ENCODE results near the gene REV1. TPM values are rescaled to one million over a fixed set of nuclear protein-coding genes. Genes with fewer than 3 reads are reported as not detected.

Gene REV1
- polyA plus RNA-seq, 4 donors: 49.6 to 60.4 (median 54.8) TPM

DNA sequence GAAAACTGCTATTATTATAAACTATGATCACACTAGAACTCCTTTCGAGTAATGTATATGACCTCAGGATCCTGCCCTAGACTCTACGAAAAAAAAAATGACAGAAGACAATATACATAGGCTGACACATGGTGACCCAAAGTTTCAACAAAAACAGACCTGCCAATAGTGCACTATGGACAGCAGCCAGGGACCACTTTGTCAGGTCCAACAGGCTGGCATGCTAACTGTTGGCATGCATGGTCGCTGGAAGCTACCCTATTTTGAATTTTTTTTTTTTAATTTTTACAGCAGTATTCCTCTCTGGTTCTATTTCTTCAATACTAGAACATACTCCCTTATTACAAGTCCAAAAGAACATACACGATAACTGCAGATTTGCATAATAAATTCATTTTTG lies 38.1 kb downstream of the REV1 start:
- DNase-seq (ENCODE audit: low read depth in 4 of 4, low spot score in 3 of 4): no peak

DNA sequence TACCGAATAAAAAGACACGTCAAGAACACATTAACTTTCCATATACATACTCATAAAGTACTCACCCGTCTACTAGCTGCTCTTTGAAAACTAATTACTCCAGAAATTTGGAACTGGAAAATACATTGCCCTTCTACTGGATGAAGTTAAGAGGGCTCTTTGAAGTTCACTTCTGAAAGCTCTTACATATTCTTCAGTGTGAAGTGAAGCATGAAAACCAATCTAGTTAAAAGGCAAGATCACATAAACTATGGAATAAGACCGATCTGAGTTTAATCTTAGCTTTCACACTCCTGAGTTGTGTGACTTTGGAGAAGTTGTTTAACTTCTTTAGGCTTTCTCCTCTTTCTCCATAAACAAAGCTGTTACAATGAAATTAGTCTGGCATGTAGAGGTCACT lies 38.5 kb downstream of the REV1 start:
- DNase-seq (ENCODE audit: low read depth in 4 of 4, low spot score in 3 of 4): no peak

DNA sequence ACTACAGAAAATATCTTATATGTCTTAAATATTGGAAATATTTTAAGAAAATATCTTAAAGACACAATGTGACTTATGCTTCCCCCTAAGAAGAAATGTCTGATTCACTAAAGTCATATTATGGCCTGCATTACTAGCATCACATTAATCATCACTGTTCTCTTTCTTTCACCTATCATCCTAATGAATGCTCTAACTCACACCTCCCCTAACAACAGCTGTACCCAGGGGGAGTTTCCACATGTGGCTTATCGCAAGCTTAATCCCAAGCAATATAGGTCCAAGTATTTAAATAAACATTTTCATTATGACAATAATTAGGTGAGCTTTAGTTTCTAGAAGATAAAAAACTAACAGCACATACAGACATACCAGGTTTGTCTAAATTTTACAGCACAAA lies 39.6 kb downstream of the REV1 start:
- no peak for DNase-seq (ENCODE audit: low read depth in 4 of 4, low spot score in 3 of 4)

DNA sequence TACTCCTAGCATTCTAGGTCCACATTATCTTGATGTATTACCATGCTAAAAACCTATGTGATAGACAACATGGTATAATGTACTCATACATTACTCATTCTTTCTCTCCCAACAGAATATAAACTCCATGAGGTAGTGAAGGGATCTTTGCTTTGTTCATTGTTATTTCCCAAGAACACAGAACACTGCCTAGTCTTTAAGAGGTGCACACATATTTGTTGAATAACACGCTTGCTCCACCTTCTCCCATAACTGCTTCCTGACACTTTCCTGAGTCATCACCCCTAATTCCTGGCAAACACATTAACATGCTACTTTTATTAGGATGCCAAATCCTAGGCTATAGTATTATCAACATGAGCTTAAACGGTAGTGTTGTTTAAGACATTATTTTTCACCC lies 41.3 kb downstream of the REV1 start:
- DNase-seq (ENCODE audit: low read depth in 4 of 4, low spot score in 3 of 4): no peak

DNA sequence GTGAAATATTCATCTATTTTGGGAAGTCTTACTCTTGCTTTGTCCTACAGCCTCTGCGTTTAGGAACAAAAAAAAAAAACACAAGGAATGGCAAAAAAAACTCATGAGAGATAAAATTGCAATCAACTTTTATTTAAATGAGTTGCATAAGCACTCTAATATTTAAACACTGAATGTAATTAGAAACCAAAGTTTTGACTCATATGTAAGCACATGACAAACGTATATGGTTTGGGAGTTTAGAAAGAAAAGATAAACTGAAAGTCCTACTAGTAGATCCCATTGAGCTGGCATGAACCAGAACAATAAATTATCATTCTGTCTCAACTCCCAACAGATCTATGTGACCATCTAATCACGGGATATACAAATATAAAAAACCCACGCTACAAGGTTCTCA lies 44.8 kb downstream of the REV1 start:
- DNase-seq (ENCODE audit: low read depth in 4 of 4, low spot score in 3 of 4): no peak

DNA sequence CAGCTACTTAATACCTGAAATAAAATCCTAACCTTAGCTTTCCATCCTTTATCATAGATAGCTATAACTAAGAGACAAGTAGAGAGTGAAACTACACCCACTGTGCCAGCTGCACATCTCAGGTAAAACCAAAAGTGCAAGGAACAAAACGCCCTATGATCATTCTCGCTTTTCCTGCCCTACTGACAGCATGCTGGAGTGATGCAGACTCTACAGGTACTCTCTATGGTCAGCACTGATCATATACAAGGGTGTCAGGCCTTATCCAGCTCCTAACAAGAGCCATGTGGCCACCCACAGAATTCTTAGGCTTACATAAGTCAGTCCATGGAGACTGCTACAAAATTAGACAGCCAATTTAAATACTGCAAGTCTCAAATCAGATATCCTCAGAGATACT lies 45.6 kb downstream of the REV1 start:
- DNase-seq (ENCODE audit: low read depth in 4 of 4, low spot score in 3 of 4): no peak

DNA sequence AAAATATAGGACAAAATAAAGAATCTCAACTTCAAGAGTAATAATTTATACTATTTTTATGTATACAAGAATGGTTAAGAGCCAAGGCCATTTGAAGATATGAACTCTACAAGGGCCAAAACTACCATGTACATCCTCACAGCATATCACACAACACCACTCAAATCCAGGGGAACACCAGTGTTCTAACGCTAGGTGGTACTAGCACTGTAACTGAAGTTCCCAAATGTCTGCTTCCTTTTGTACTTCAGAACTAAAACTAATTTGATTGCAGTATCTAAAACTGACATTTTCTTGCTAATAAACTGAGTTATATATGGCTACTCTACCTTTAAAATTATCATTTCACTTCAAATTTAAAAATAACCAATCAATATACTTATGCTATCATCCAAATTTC lies 47.0 kb downstream of the REV1 start:
- DNase-seq (ENCODE audit: low read depth in 4 of 4, low spot score in 3 of 4): no peak

DNA sequence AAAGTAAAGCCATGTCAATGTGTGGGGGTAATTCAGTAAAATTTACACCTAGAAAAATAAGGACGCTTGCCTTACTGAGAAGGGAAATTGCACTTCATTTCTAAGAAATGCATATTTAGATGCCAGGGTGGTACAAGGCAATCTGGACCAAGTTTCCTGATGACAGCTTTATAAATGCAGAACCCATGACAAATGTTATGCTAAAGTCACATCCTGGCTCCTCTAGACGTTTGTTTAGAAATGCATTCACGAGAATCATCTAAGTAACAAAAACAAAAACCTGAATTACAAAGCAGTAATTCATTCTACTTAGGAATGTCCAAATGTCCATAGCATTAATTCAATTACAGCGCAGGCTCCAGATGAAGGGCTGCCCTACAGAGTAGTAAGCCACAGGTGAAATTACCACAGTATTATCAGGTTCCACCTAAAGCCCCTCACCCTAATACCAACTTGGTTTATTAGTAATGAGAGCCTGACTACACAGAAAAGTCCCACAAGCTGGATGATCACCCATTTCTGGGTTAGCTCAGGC lies 49.8 kb downstream of the REV1 start:
- no peak for DNase-seq (ENCODE audit: low read depth in 4 of 4, low spot score in 3 of 4)

DNA sequence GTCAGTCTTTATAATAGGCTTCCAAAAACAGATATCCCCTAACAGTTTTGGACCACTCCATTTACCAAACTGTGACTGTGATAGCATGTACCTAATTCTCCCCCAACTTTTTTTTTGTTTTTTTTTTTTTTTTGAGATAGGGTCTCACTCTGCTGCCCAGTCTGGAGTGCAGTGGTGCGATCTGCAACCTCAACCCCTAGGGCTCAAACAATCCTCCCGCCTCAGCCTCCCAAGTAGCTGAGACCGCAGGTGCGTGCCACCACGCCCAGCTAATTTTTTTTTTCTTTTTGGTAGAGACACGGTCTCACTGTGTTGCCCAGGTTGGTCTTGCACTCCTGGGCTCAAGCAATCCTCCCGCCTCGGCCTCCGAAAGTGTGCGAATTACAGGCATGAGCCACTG lies 52.9 kb downstream of the REV1 start:
- no peak for DNase-seq (ENCODE audit: low read depth in 4 of 4, low spot score in 3 of 4)

DNA sequence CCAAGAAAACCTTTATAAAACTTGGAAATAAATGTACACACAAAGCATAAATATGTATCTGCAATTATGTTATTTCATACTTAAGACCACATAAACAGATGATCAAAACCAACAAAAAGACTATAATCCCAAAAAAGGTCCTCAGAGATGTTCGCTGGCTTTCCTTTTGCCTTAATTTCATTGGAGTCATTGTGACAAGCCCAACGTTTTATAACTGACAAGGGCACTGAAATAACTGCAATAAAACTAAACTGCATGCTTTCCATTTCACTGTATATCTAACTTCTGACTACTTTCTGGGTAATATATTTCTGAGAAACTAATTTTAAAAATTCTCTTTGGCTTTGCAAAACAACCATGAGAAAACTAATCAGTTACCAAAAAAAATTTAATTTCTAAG lies 56.5 kb downstream of the REV1 start:
- no peak for DNase-seq (ENCODE audit: low read depth in 4 of 4, low spot score in 3 of 4)

DNA sequence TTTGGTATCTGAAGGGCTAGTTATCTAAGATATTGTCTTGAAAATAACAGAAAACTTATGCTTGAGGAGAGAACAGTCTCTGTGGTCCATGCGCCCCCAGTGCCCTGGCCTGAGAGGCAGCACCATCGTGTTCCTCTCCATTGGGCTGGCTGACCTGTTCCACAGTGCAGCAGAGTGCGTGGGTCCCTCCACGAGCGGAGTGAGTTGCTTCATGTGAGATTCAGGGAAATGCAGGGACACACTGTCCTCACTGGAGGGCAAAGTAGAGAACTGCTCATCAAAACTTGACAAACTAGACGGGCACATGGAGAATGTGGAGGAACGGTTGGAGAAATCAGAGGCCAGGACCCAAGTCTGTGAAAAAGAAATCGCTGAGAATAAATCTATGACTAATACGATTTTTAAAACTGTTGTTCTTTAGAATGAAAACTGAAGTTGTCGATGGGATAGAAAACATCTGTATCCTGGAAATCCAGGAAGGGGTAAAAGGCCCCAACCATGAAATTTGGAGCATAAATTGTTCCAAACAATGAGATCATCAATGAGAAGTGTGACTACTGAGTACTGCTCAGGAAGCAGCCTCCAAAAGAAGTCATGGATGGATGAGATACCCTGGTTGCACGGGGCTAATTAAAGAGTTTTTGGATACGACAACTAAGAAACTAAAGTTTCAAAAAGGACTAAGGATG lies 58.1 kb downstream of the REV1 start:
- DNase-seq (ENCODE audit: low read depth in 4 of 4, low spot score in 3 of 4): no peak

DNA sequence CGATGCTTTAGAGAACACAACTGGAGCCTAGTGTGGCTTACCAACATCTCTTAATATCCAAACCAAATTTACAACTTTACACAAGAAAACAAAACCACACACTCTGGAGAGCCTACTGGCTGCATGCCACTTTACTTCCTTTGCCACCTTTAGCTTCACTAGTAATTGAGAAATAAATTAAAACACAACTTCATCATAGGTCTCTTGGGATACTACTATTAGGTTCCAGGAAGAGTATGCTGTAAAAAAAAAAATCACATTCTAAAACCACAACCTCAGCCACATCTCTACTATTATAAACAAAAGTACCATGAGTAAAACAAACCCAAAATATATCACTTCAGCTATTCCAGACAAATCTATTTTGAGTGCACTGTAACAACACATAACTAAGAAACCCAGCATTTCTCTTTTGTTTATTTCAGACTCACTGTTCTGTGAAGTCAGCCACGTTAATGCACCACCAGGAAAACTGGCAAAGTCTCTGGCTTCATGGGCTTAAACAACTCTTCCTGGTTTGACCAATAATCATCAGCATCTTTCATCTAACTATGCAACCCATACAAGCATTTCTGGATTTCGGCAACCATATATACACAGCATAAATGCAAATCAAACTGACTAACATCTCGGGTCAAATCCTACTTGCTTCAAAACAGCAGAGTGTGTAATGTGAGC lies 59.1 kb downstream of the REV1 start:
- DNase-seq (ENCODE audit: low read depth in 4 of 4, low spot score in 3 of 4): no peak

DNA sequence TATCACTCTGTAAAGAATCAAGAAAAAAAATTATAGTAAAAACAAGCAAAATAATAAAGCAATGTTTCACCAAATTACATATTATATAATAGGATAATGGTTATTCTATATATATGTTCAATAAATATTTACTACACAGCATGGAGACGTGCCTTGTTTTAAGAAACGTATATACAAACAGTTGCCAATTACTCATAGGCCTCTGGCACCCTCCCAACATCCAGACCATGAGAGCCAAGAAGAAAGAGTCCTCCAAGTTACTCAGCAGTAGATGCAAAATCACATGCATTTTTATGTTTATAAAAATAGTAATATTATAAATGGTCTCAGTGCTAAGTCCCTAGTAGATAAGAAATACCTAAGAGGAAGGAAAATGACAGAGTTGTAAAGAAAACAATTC lies 64.8 kb downstream of the REV1 start:
- no peak for DNase-seq (ENCODE audit: low read depth in 4 of 4, low spot score in 3 of 4)

DNA sequence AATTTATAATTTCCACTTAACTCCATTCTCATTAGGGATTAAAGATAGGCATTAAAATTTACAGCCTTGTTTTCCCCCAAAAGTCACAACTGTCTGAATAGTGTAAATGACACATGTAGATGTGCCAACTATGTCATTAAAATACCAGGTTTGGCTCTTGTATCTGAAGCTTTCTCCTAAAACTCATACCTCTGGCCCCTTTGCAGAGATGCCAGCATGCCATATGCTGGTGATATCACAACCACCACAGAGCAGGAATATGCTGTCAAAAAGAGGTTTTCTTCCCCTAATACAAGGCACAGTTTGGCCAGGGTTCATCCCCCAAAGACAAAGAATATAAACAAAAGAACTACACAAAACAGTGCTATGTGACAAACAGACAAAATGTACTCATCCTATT lies 65.4 kb downstream of the REV1 start:
- no peak for DNase-seq (ENCODE audit: low read depth in 4 of 4, low spot score in 3 of 4)

DNA sequence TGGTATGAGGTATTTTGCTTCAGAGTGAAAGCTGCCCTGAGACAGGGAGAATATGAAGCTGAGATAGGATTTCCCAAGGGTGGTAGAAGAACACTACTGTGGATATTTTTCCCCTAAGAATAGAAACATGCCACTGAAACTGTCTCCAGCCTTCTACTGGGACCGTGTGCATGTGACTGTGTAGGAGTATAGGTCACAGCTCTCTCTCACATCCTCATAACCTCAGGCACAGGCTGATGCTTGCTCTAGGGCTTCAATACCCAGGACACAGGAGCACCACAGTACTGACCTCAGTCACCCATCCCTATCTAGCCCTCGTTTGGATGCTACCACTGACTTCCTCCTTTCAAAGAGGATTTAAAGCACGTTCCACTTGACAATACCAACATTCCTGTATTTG lies 67.2 kb downstream of the REV1 start:
- no peak for DNase-seq (ENCODE audit: low read depth in 4 of 4, low spot score in 3 of 4)

DNA sequence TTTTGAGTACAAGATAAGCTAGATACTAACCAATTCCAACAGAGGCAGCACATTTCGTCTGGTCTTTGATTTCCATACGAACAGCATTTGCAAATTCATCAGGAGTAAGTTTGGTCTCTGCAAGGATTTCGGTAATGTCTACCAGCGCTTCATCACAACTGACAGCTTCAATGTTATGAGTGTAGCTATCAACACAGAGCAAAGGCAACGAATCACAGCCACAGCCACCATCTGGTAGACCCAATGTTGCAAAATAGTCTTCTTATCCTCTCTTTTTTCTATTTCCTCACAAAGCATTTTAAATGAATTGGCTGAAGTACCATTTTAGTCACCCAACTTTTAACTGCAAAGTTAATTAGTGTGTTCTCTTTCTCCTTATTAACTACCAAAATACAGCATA lies 68.3 kb downstream of the REV1 start:
- DNase-seq (ENCODE audit: low read depth in 4 of 4, low spot score in 3 of 4): no peak

DNA sequence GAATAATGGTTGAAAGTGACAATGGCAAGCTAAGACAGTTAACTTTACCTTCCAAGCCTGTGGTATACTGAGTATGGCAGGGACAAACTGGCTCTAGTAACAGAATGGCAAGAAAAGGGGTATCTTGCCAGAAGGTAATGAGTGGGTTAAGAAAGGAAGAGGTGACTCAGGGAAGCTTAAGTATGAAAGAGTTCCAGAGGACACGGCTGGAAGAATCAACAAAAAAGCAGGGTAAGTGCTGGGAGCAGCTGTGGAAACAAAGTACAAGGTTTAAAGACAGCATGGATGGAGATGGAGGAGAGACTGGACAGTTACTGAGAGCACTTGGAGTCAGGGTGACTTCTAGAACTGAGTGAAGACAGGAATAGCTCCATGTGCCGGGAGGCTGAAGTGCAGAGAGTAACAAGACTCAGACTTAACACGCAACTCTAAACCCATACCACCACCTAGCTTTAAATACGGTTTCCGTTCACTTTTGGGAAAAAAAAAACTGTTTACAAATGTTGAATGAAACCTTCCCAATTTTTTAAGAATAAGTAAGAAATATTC lies 69.0 kb downstream of the REV1 start:
- DNase-seq (ENCODE audit: low read depth in 4 of 4, low spot score in 3 of 4): no peak

DNA sequence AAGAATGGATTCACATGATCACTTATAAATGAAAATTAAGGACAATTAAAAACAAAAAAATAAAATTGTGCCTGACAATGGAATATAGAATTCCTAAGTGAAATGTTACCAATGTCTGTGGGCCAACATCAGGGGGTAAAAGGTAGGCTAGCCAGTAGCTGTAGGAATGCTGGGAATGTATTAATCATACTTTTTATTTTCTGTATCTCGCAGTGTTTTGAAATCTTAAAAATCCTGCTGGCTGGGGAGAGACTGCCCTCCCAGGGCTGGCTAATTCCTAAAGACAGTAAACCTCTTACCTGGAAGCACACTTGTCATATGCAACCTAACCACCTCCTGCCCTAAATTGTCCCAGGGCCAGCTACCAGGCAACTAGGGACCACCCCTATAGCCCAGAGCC lies 69.8 kb downstream of the REV1 start:
- DNase-seq (ENCODE audit: low read depth in 4 of 4, low spot score in 3 of 4): no peak

DNA sequence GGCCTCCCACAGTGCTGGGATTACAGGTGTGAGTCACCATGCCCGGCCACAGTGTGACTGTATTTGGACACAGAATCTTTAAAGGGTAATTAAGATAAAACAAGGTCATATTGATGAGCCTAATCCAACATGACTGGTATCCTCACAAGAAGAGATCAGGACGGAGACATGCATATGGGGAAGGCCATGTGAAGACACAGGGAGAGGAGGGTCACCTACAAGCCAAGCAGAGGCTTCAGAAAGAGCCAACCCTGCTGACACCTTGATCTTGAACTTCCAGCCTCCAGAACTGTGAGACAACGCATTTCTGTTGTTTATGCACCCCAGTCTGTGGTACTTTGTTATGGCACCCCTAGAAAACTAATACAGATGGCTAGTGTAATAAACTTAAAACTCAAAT lies 72.4 kb downstream of the REV1 start:
- DNase-seq (ENCODE audit: low read depth in 4 of 4, low spot score in 3 of 4): no peak

DNA sequence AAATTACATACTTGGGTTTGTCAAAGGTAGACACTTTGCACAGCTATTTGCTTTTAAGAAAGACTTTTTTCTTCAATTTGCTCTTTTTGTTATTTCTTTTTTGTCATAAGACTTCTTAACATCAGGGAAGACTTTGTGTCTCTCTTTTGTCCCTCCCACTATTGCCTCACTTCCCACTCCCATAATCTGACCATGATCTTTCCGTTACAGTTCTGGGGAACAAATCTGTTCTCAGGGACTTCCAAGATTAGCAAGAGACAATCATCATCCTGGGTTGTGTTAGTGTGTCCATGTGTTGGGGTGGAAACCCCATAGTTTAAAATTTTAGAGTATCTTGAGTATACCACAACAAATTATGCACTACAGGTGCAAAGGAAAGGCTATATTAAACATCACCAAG lies 75.3 kb downstream of the REV1 start:
- no peak for DNase-seq (ENCODE audit: low read depth in 4 of 4, low spot score in 3 of 4)

DNA sequence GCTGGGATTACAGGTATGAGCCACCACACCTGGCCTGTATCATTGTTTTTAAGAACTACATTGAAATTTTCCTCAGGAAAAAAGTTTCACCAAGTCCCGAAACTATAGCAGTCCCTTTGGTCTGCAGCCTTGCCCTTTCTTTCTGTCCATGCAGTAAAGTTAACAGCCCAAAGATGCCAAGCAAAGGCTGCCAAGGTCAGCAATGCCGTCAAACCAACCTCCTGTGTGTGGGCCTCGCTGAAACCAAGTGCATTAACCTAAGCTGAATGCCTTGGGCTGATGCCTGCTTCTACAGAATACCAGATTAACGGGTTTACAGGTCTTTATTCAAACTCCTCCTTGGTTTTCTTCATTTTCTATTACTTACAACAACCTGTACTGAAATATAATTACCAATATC lies 79.5 kb downstream of the REV1 start:
- DNase-seq (ENCODE audit: low read depth in 4 of 4, low spot score in 3 of 4): no peak

DNA sequence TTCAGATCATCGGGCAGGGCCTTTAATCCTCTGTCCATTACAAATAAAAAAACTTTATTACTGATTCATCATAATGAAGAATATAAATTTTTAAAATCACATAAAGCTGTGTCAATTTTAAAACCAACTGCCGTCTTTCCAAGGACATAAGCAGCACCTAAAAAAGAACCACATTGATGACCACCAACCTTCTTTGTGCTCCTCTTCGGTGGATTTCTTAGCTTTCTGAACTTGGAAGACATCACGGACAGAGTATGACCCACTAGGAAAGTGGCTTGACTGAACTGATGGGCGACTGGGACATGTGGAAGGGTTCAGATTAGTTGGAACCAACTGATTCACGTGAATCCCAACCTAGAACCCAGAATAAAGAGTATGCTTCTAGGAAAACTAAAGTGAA lies 83.7 kb downstream of the REV1 start:
- DNase-seq (ENCODE audit: low read depth in 4 of 4, low spot score in 3 of 4): no peak

Measured in right renal pelvis (tissue), 4 donors.